Osteocyte (in vitro differentiated cells): Measurements from ENCODE around the gene SRC. TPM values are rescaled to one million over a fixed set of nuclear protein-coding genes. Genes with fewer than 3 reads are reported as not detected.

Experiments used
- DNase-seq: peaks from one replicate; pipeline ENCODE4 v3.0.0; 2021; ENCODE audit warnings: mixed read lengths; ENCODE audit not compliant: unreplicated experiment; ENCODE audit errors: extremely low spot score
- H3K27ac Mint-ChIP-seq: one replicate; pipeline ENCODE4 v1.8.0; 2021; ENCODE audit warnings: mild to moderate bottlenecking, mixed read lengths; ENCODE audit not compliant: unreplicated experiment
- H3K27me3 Mint-ChIP-seq: one replicate; pipeline ENCODE4 v1.8.0; 2021; ENCODE audit warnings: mixed read lengths; ENCODE audit not compliant: unreplicated experiment
- H3K36me3 Mint-ChIP-seq: one replicate; pipeline ENCODE4 v1.8.0; 2021; ENCODE audit warnings: mixed read lengths; ENCODE audit not compliant: unreplicated experiment
- H3K4me1 Mint-ChIP-seq: one replicate; pipeline ENCODE4 v1.8.0; 2021; ENCODE audit warnings: mixed read lengths; ENCODE audit not compliant: unreplicated experiment
- H3K4me3 Mint-ChIP-seq: one replicate; pipeline ENCODE4 v1.8.0; 2021; ENCODE audit warnings: mild to moderate bottlenecking, moderate library complexity, mixed read lengths; ENCODE audit not compliant: unreplicated experiment
- H3K9me3 Mint-ChIP-seq: one replicate; pipeline ENCODE4 v1.8.0; 2021; ENCODE audit warnings: mixed read lengths; ENCODE audit not compliant: unreplicated experiment
- total RNA-seq: library from RNA; stranded (reverse); gene quantifications from 2 replicates; pipeline ENCODE4 v1.2.1, GENCODE V29; 2021
- TF ChIP-seq, protein P1 (sequence below): fragments of 200-600 bp; sonication (generic); IDR thresholded peaks from 2 replicates; pipeline ENCODE4 v1.5.0; 2021; ENCODE audit warnings: antibody characterized with exemption, mild to moderate bottlenecking, moderate library complexity

The SRC gene
- total RNA-seq, 1 donor from 2014 or later = 32.5 TPM

DNA sequence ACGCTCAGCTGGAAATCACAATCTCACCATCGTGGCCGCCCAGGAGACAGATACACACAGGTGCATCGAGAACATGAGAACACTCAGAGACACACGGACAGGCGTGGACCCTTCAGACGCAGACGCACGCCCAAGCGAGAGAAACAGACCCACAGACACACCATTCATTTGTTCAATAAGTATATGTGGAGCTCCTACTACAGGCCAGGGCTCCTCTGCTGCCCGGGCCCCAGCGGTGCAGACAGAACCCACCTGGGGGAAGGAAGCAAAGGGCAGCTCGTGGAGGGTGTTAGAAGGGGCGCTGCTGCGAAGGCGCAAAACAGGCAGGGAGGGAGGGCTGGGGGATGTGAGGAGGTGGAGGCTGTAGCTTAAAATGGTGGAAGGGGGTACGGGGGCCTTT lies 39.2 kb downstream of the SRC start:
- Mint-ChIP-seq H3K4me1 (peaks cover 3% of the 10 kb centered on the region), H3K36me3 (peaks cover 3% of the 10 kb centered on the region), H3K27me3 (no peaks in the 10 kb centered on the region), H3K27ac (peak overlapping the region; percentile 13), H3K4me3 (no peak overlapping the region), H3K9me3 (no peaks in the 10 kb centered on the region)
- TF ChIP-seq, protein P1, sequence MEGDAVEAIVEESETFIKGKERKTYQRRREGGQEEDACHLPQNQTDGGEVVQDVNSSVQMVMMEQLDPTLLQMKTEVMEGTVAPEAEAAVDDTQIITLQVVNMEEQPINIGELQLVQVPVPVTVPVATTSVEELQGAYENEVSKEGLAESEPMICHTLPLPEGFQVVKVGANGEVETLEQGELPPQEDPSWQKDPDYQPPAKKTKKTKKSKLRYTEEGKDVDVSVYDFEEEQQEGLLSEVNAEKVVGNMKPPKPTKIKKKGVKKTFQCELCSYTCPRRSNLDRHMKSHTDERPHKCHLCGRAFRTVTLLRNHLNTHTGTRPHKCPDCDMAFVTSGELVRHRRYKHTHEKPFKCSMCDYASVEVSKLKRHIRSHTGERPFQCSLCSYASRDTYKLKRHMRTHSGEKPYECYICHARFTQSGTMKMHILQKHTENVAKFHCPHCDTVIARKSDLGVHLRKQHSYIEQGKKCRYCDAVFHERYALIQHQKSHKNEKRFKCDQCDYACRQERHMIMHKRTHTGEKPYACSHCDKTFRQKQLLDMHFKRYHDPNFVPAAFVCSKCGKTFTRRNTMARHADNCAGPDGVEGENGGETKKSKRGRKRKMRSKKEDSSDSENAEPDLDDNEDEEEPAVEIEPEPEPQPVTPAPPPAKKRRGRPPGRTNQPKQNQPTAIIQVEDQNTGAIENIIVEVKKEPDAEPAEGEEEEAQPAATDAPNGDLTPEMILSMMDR = no peak
- no peak for DNase-seq

DNA sequence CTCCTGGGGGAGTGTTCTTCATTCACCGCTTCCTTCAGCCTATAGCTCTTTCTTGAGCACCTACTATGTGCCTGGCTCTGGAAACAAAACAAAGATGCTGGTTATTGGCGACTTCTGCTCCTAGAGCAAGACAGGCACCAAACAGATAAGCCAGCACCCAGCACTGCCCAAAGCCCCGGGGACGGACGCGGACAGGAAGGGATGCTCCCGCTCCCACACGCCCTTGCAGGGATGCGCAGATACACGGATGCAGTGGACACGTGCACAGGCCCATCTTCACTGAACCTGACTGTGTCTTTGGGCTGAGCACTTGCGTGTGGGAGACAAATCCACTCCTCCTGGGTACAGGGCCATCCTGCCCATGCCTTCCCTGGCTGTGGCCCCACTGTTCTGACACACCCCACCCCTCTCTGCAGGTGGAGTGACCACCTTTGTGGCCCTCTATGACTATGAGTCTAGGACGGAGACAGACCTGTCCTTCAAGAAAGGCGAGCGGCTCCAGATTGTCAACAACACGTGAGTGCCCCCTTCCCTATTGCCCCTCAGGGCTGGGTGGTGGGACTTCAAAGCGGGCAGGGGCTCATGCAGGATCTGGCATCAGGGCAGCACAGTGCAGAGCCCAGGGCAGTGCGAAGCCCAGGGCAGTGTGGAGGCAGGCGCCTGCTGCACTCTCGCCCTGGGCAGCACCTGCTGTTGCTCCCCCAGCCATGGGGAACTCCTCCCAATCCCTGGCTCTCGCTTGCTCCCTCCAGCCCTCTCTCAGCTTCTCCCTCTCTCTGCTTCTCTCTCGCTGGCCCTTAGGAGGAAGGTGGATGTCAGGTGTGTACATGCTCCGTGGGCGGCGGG lies 39.9 kb downstream of the SRC start:
- no peaks in the 10 kb centered on the region for H3K9me3 Mint-ChIP-seq
- DNase-seq = no peak
- no peak overlapping the region for H3K4me3 Mint-ChIP-seq
- H3K27ac Mint-ChIP-seq = no peak overlapping the region
- H3K27me3 Mint-ChIP-seq = no peaks in the 10 kb centered on the region
- H3K36me3 Mint-ChIP-seq = peaks cover 3% of the 10 kb centered on the region
- TF ChIP-seq, protein P1 = no peak
- peaks cover 3% of the 10 kb centered on the region for H3K4me1 Mint-ChIP-seq

DNA sequence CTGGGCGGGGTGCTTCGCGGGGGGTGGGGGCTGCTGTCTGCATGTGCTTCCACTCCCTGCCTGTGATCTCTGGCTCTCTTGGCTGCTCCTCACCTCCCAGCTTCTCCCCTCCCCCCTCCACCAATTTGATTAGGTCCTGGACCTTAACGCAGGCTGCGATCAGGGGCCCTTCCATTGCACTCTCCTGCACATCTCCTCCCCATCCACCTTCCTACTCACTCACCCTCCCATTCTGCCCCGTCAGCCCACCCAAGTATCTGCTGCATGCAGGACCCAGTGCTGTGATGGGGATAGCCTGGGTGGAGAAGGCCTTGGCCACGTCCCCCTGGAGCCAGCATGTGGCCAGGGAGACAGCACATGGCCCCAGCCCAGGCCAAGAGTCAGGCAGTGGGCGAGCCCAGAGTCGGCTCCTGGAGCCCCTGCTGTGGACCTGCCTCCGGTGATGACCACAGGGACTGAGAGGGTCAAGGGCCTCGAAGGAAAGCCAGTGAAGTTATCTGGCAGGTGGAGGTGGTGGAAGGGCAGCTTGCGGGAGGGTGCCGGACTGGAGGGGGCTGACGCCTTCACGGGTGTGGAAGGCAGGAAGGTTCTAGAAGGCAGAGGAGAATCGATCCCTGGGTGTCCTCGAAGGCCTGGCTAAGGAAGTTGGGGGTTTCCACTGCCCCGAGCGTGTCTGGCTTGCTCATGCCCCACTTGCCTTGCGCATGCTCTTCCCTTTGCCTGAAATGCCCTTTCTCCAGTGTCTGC lies 40.7 kb downstream of the SRC start:
- Mint-ChIP-seq H3K4me3 (no peak overlapping the region), H3K27ac (no peak overlapping the region), H3K9me3 (no peaks in the 10 kb centered on the region), H3K4me1 (peaks cover 3% of the 10 kb centered on the region), H3K27me3 (no peaks in the 10 kb centered on the region), H3K36me3 (peaks cover 5% of the 10 kb centered on the region)
- no peak for DNase-seq
- TF ChIP-seq, protein P1 = no peak

DNA sequence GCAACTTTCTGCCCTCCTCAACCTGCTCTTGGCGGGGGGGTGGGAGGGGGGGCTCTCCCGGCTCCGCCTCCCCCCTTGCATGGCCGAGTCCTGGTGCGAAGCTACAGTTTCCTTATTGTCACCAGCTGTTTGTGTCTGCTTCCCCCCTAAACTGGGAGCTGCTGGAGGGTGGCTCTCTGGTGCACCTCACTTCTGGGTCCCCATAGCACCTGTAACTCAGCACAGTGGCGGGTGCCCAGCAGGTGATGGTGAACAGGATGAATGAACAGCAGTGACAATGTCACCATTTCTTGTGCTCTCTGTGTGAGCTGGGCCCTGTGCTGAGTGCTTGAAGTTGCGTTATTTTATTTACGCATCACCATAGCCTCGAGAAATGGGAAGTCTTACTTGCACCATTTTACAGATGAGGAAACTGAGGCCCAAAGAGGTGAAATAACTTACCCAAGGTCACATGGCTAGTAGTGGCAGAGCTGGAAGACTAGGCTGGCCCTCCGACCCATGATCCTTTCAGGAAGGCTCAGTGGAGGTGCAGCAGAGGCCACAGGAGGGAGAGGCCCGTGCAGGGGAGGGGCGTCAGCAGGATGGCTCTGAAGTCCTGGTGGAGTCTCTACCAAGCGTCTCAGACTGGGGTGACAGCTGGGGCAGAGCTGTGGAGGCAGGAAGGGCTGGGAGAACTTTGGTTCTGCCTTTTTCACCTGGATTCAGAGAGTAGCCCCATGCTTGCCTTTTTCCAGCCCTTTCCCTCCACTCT lies 41.8 kb downstream of the SRC start:
- peaks cover 5% of the 10 kb centered on the region for H3K36me3 Mint-ChIP-seq
- peaks cover 3% of the 10 kb centered on the region for H3K4me1 Mint-ChIP-seq
- no peaks in the 10 kb centered on the region for H3K27me3 Mint-ChIP-seq
- TF ChIP-seq, protein P1 = no peak
- H3K9me3 Mint-ChIP-seq = no peaks in the 10 kb centered on the region
- no peak for DNase-seq
- H3K4me3 Mint-ChIP-seq = no peak overlapping the region
- H3K27ac Mint-ChIP-seq = no peak overlapping the region
